ENCODE measurements around the gene GNAI2. TPM values are rescaled to one million over a fixed set of nuclear protein-coding genes. Genes with fewer than 3 reads are reported as not detected.
A peak's percentile ranks its signal among the peaks of the same experiment; 100 is the strongest.

Gene GNAI2
- total and polyA plus RNA-seq, 7 experiments from 2014 or later, result 225 to 527 (median 397) TPM

- no peaks in the 10 kb centered on the region for H3K27me3 ChIP-seq (ENCODE audit: control insufficient read depth in 2 of 2, insufficient read depth in 2 of 2, low read length in 2 of 2)
- intact Hi-C loops (cut with micrococcal nuclease), result loop anchor here in 1 of 2 donors (1.0 to 10.0 kb wide), 5 partner anchors 31 to 370 kb away; partner anchors contain the start of genes C3orf18 and HEMK1
- no peaks in the 10 kb centered on the region for H3K36me3 ChIP-seq (ENCODE audit: control insufficient read depth in 2 of 3, insufficient read depth in 3 of 3, low read length in 3 of 3)
- DNase-seq (peak in 2 of 9 donors; percentile 30 to 41), ATAC-seq (peak; percentile 80)
- CTCF ChIA-PET, result interaction anchor here (0.6 to 7.8 kb wide), 19 partner anchors 9 to 170 kb away, joined by 3 to 108 read pairs (median 6); partner anchors contain the start of gene IFRD2
- Mint-ChIP-seq H3K36me3 (no peaks in the 10 kb centered on the region), H3K27me3 (peaks cover 0 to 25% (median 9%) of the 10 kb centered on the region in 5 donors), H3K27ac (peak overlapping the region in 8 of 9 donors; percentile 21 to 92 (median 79)), H3K4me1 (peaks cover 4 to 16% (median 9%) of the 10 kb centered on the region in 7 donors), H3K9me3 (no peaks in the 10 kb centered on the region), H3K4me3 (peak overlapping the region; percentile 36 to 80 (median 66))
- H3K9me3 ChIP-seq (ENCODE audit: control insufficient read depth in 2 of 3, low read length in 3 of 3), result no peaks in the 10 kb centered on the region
- POLR2A ChIA-PET, result interaction anchor here (0.9 to 2.2 kb wide), 5 partner anchors 30 to 142 kb away, joined by 3 to 11 read pairs (median 3); partner anchors contain the start of gene GNAI2
- H3K27ac ChIP-seq (ENCODE audit: low read depth, low read length), result no peak overlapping the region
- peaks cover 5 to 13% of the 10 kb centered on the region in 2 donors for H3K4me1 ChIP-seq (ENCODE audit: control insufficient read depth in 2 of 2, insufficient read depth in 2 of 2, low read length in 2 of 2)
- H3K4me3 ChIP-seq (ENCODE audit: low read length), result peak overlapping the region; percentile 34
Observed at GRCh38 chr3:50194903-50195500, 41.0 kb upstream of the GNAI2 start.

GRCh38 chr3:50195501-50196252 lies 40.3 kb upstream of the GNAI2 start:
- CTCF ChIA-PET, result interaction anchor here (1.2 to 7.8 kb wide), 9 partner anchors 16 to 129 kb away, joined by 3 to 108 read pairs (median 6); partner anchors contain the start of gene IFRD2
- Histone ChIP-seq H3K4me3 (ENCODE audit: low read length) (no peak overlapping the region), H3K27me3 (ENCODE audit: control insufficient read depth in 2 of 2, insufficient read depth in 2 of 2, low read length in 2 of 2) (no peaks in the 10 kb centered on the region), H3K27ac (ENCODE audit: low read depth, low read length) (no peak overlapping the region), H3K36me3 (ENCODE audit: control insufficient read depth in 2 of 3, insufficient read depth in 3 of 3, low read length in 3 of 3) (no peaks in the 10 kb centered on the region), H3K9me3 (ENCODE audit: control insufficient read depth in 2 of 3, low read length in 3 of 3) (no peaks in the 10 kb centered on the region), H3K4me1 (ENCODE audit: control insufficient read depth in 2 of 2, insufficient read depth in 2 of 2, low read length in 2 of 2) (peaks cover 5 to 13% of the 10 kb centered on the region in 2 donors)
- POLR2A ChIA-PET, result interaction anchor here (1.4 to 2.2 kb wide), 2 partner anchors 29 to 51 kb away, joined by 4 to 11 read pairs; no protein-coding TSS in a partner anchor
- ATAC-seq, result no peak
- H3K27ac Mint-ChIP-seq, result peak overlapping the region in 1 of 9 donors; percentile 20
- no peaks in the 10 kb centered on the region for H3K36me3 Mint-ChIP-seq
- no peak overlapping the region for H3K4me3 Mint-ChIP-seq
- H3K27me3 Mint-ChIP-seq, result peaks cover 4 to 25% (median 11%) of the 10 kb centered on the region in 5 donors
- H3K9me3 Mint-ChIP-seq, result no peaks in the 10 kb centered on the region
- peaks cover 4 to 16% (median 9%) of the 10 kb centered on the region in 7 donors for H3K4me1 Mint-ChIP-seq
- DNase-seq, result no peak
- intact Hi-C loops (cut with micrococcal nuclease), result loop anchor here in 1 of 2 donors (10.0 kb wide), 1 partner anchor 369 kb away; the partner anchor contains the start of genes C3orf18 and HEMK1

GRCh38 chr3:50196253-50196801 lies 39.7 kb upstream of the GNAI2 start:
- no peak overlapping the region for H3K27ac ChIP-seq (ENCODE audit: low read depth, low read length)
- no peak overlapping the region for H3K4me3 ChIP-seq (ENCODE audit: low read length)
- no peaks in the 10 kb centered on the region for H3K36me3 ChIP-seq (ENCODE audit: control insufficient read depth in 2 of 3, insufficient read depth in 3 of 3, low read length in 3 of 3)
- H3K9me3 ChIP-seq (ENCODE audit: control insufficient read depth in 2 of 3, low read length in 3 of 3), result no peaks in the 10 kb centered on the region
- Mint-ChIP-seq H3K4me3 (peak overlapping the region in 1 of 10 donors; percentile 1), H3K9me3 (no peaks in the 10 kb centered on the region), H3K4me1 (peaks cover 4 to 16% (median 9%) of the 10 kb centered on the region in 7 donors), H3K27me3 (peaks cover 10 to 29% (median 16%) of the 10 kb centered on the region in 5 donors), H3K36me3 (no peaks in the 10 kb centered on the region), H3K27ac (peak overlapping the region in 5 of 9 donors; percentile 1 to 88 (median 23))
- ATAC-seq (no peak), DNase-seq (no peak)
- CTCF ChIA-PET, result interaction anchor here (0.6 to 7.8 kb wide), 6 partner anchors 24 to 128 kb away, joined by 3 to 108 read pairs (median 19); no protein-coding TSS in a partner anchor
- peaks cover 0 to 3% of the 10 kb centered on the region in 2 donors for H3K27me3 ChIP-seq (ENCODE audit: control insufficient read depth in 2 of 2, insufficient read depth in 2 of 2, low read length in 2 of 2)
- H3K4me1 ChIP-seq (ENCODE audit: control insufficient read depth in 2 of 2, insufficient read depth in 2 of 2, low read length in 2 of 2), result peaks cover 5 to 13% of the 10 kb centered on the region in 2 donors
- POLR2A ChIA-PET, result no interaction called here
- intact Hi-C loops (cut with micrococcal nuclease), result loop anchor here in 1 of 2 donors (10.0 kb wide), 1 partner anchor 368 kb away; the partner anchor contains the start of genes C3orf18 and HEMK1

GRCh38 chr3:50201573-50202315 lies 34.3 kb upstream of the GNAI2 start:
- Histone ChIP-seq H3K27me3 (ENCODE audit: control insufficient read depth in 2 of 2, insufficient read depth in 2 of 2, low read length in 2 of 2) (peaks cover 0 to 14% of the 10 kb centered on the region in 2 donors), H3K27ac (ENCODE audit: low read depth, low read length) (no peak overlapping the region), H3K4me3 (ENCODE audit: low read length) (no peak overlapping the region), H3K4me1 (ENCODE audit: control insufficient read depth in 2 of 2, insufficient read depth in 2 of 2, low read length in 2 of 2) (peaks cover 0 to 6% of the 10 kb centered on the region in 2 donors), H3K36me3 (ENCODE audit: control insufficient read depth in 2 of 3, insufficient read depth in 3 of 3, low read length in 3 of 3) (no peaks in the 10 kb centered on the region), H3K9me3 (ENCODE audit: control insufficient read depth in 2 of 3, low read length in 3 of 3) (no peaks in the 10 kb centered on the region)
- intact Hi-C loops (cut with micrococcal nuclease), result no loop called here
- H3K4me1 Mint-ChIP-seq, result peaks cover 0 to 4% (median 0%) of the 10 kb centered on the region in 7 donors
- no peak overlapping the region for H3K27ac Mint-ChIP-seq
- POLR2A ChIA-PET, result no interaction called here
- H3K27me3 Mint-ChIP-seq, result peaks cover 30 to 45% (median 40%) of the 10 kb centered on the region in 5 donors
- no peak for ATAC-seq
- H3K9me3 Mint-ChIP-seq, result no peaks in the 10 kb centered on the region
- CTCF ChIA-PET, result interaction anchor here (1.2 kb wide), 1 partner anchor 9 kb away, joined by 4 read pairs; no protein-coding TSS in a partner anchor
- no peak overlapping the region for H3K4me3 Mint-ChIP-seq
- no peak for DNase-seq
- peaks cover 0 to 5% (median 0%) of the 10 kb centered on the region in 5 donors for H3K36me3 Mint-ChIP-seq

GRCh38 chr3:50202353-50203112 lies 33.5 kb upstream of the GNAI2 start:
- H3K4me3 ChIP-seq (ENCODE audit: low read length), result no peak overlapping the region
- ATAC-seq (no peak), DNase-seq (no peak)
- ChIA-PET POLR2A (no interaction called here), CTCF (interaction anchor here (1.5 kb wide), 1 partner anchor 44 kb away, joined by 3 read pairs; no protein-coding TSS in a partner anchor)
- peaks cover 0 to 14% of the 10 kb centered on the region in 2 donors for H3K27me3 ChIP-seq (ENCODE audit: control insufficient read depth in 2 of 2, insufficient read depth in 2 of 2, low read length in 2 of 2)
- H3K27ac ChIP-seq (ENCODE audit: low read depth, low read length), result no peak overlapping the region
- H3K9me3 ChIP-seq (ENCODE audit: control insufficient read depth in 2 of 3, low read length in 3 of 3), result no peaks in the 10 kb centered on the region
- H3K36me3 ChIP-seq (ENCODE audit: control insufficient read depth in 2 of 3, insufficient read depth in 3 of 3, low read length in 3 of 3), result no peaks in the 10 kb centered on the region
- intact Hi-C loops (cut with micrococcal nuclease), result no loop called here
- Mint-ChIP-seq H3K4me3 (peak overlapping the region in 1 of 10 donors; percentile 34), H3K27me3 (peaks cover 36 to 53% (median 42%) of the 10 kb centered on the region in 5 donors), H3K9me3 (no peaks in the 10 kb centered on the region), H3K36me3 (peaks cover 0 to 5% (median 0%) of the 10 kb centered on the region in 5 donors), H3K4me1 (peaks cover 0 to 4% (median 0%) of the 10 kb centered on the region in 7 donors), H3K27ac (no peak overlapping the region)
- peaks cover 0 to 6% of the 10 kb centered on the region in 2 donors for H3K4me1 ChIP-seq (ENCODE audit: control insufficient read depth in 2 of 2, insufficient read depth in 2 of 2, low read length in 2 of 2)

Measured in naive thymus-derived CD4-positive, alpha-beta T cell (primary cell).